K562 (cell line): ENCODE measurements around the gene RNF207. TPM values are rescaled to one million over a fixed set of nuclear protein-coding genes. Genes with fewer than 3 reads are reported as not detected.

Source experiments
- C11orf30 ChIP-seq: fragments of 450-650 bp; IDR thresholded peaks from 2 replicates; pipeline ENCODE4 v1.6.1; 2016; ENCODE audit warnings: low read depth, mild to moderate bottlenecking
- CBFA2T3 ChIP-seq: fragments of 450-650 bp; IDR thresholded peaks from 2 replicates; pipeline ENCODE4 v1.6.1; 2017
- MED1 ChIP-seq: sonication (generic); formaldehyde crosslinking; IDR thresholded peaks from 2 replicates; pipeline ENCODE4 v1.8.1; 2023; ENCODE audit warnings: missing genetic modification reagents, borderline replicate concordance
- RFX5 ChIP-seq: IDR thresholded peaks from 2 replicates; pipeline ENCODE4 v1.6.1; 2011; ENCODE audit warnings: low read depth, mild to moderate bottlenecking, improper control_type of control experiment, low read length
- SAP30 ChIP-seq: fragments of 200-600 bp; sonication (generic); IDR thresholded peaks from 2 replicates; pipeline ENCODE4 v1.6.1; 2012; ENCODE audit warnings: borderline replicate concordance, low read depth, mild to moderate bottlenecking, moderate library complexity, low read length, control low read depth, inconsistent platforms; ENCODE audit not compliant: insufficient read depth, poor library complexity, severe bottlenecking
- ZNF274 ChIP-seq: IDR thresholded peaks from 2 replicates; pipeline ENCODE4 v1.6.1; 2011; ENCODE audit warnings: low read depth, mild to moderate bottlenecking, low read length, moderate library complexity, borderline replicate concordance
- ZNF3 ChIP-seq: fragments of 250-450 bp; sonication (Bioruptor Pico); IDR thresholded peaks from 2 replicates; pipeline ENCODE4 v1.5.0; 2021; ENCODE audit warnings: mild to moderate bottlenecking, moderate library complexity
- polyA plus RNA-seq, 8 experiments: library from polyadenylated mRNA; depleted of rRNA in 4 of 8; stranded (reverse) in 5 of 8; unstranded in 3 of 8; fragments of >200 nt; fragmentation: Nextera tagmentation in 2 of 8; fragmentation: Illumina TruSeq in 1 of 8; extraction: Ambion mirVana in 2 of 8; extraction: Trizol in 1 of 8; gene quantifications; 2 replicates each; pipeline versions ENCODE4 v1.2.1 to v1.2.3, GENCODE V29; 2011 to 2014; ENCODE audit warnings: inconsistent platforms in 1 of 8, missing spikeins in 1 of 8
- total RNA-seq, 7 experiments: library from RNA; depleted of rRNA in 6 of 7; stranded (reverse); fragments of >200 nt in 6 of 7; fragmentation: Illumina TruSeq in 2 of 7; extraction: Trizol in 2 of 7; gene quantifications; 2 replicates each; pipeline versions ENCODE4 v1.2.1 to v1.2.3, GENCODE V29; 2011 to 2021; ENCODE audit warnings: low replicate concordance in 1 of 7
- TF ChIP-seq, protein P1 (sequence below), 2 experiments: fragments of 450-650 bp; IDR thresholded peaks; 2 replicates each; pipeline ENCODE4 v1.6.1; 2016; ENCODE audit warnings: mild to moderate bottlenecking in 2 of 2, borderline replicate concordance in 1 of 2, low read depth in 1 of 2, moderate library complexity in 1 of 2
- TF ChIP-seq, protein P2 (sequence below): fragments of 250-450 bp; sonication (Bioruptor Pico); IDR thresholded peaks from 2 replicates; pipeline ENCODE4 v1.8.0; 2021; ENCODE audit warnings: mild to moderate bottlenecking, moderate library complexity
- TF ChIP-seq, protein P3 (sequence below): fragments of 250-450 bp; sonication (Bioruptor Pico); IDR thresholded peaks from 2 replicates; pipeline ENCODE4 v1.4.0; 2020
- TF ChIP-seq, protein P4 (sequence below): fragments of 450-650 bp; formaldehyde crosslinking; IDR thresholded peaks from 2 replicates; pipeline ENCODE4 v1.4.0; 2020; ENCODE audit warnings: mild to moderate bottlenecking, moderate library complexity

RNF207 gene
- total and polyA plus RNA-seq, 9 of the 15 experiments (the other 6 are each of a cell fraction or from before 2014, with no cell fraction given): 2.7 to 30.6 (median 12.9) TPM

DNA sequence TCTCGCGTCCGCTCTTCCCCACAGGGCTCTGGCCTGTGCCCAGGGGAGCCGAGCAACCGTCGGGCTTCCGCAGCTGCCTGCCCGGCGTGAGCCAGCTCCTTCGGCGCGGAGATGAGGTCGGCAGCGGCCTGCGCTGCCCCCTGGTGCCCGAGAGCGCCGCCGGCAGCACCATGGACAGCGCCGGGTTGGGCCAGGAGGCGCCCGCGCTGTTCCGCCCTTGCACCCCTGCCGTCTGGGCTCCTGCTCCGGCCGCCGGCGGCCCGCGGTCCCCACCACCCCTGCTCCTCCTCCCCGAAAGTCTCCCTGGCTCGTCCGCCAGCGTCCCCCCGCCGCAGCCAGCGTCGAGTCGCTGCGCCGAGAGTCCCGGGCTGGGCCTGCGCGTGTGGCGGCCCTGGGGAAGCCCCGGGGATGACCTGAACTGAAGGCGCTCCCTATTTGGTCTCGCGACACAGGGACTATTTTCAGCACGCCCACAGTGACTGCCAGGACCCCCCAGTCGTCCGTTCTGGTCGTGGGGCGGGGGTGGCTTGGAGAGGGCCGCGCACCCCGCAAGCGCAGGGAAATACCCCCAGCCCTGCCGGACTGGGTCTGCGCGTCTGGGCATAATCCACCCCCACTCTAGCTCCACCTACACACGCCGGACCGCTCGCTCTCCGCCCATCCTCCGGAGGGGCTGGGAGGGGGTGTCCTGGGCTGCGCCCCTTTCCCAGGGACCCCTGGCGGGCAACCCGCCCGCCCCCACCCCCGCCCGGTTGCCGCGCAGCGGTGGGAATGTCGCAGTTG, 39.4 kb downstream of the RNF207 start (continued):
- TF ChIP-seq, protein P1, sequence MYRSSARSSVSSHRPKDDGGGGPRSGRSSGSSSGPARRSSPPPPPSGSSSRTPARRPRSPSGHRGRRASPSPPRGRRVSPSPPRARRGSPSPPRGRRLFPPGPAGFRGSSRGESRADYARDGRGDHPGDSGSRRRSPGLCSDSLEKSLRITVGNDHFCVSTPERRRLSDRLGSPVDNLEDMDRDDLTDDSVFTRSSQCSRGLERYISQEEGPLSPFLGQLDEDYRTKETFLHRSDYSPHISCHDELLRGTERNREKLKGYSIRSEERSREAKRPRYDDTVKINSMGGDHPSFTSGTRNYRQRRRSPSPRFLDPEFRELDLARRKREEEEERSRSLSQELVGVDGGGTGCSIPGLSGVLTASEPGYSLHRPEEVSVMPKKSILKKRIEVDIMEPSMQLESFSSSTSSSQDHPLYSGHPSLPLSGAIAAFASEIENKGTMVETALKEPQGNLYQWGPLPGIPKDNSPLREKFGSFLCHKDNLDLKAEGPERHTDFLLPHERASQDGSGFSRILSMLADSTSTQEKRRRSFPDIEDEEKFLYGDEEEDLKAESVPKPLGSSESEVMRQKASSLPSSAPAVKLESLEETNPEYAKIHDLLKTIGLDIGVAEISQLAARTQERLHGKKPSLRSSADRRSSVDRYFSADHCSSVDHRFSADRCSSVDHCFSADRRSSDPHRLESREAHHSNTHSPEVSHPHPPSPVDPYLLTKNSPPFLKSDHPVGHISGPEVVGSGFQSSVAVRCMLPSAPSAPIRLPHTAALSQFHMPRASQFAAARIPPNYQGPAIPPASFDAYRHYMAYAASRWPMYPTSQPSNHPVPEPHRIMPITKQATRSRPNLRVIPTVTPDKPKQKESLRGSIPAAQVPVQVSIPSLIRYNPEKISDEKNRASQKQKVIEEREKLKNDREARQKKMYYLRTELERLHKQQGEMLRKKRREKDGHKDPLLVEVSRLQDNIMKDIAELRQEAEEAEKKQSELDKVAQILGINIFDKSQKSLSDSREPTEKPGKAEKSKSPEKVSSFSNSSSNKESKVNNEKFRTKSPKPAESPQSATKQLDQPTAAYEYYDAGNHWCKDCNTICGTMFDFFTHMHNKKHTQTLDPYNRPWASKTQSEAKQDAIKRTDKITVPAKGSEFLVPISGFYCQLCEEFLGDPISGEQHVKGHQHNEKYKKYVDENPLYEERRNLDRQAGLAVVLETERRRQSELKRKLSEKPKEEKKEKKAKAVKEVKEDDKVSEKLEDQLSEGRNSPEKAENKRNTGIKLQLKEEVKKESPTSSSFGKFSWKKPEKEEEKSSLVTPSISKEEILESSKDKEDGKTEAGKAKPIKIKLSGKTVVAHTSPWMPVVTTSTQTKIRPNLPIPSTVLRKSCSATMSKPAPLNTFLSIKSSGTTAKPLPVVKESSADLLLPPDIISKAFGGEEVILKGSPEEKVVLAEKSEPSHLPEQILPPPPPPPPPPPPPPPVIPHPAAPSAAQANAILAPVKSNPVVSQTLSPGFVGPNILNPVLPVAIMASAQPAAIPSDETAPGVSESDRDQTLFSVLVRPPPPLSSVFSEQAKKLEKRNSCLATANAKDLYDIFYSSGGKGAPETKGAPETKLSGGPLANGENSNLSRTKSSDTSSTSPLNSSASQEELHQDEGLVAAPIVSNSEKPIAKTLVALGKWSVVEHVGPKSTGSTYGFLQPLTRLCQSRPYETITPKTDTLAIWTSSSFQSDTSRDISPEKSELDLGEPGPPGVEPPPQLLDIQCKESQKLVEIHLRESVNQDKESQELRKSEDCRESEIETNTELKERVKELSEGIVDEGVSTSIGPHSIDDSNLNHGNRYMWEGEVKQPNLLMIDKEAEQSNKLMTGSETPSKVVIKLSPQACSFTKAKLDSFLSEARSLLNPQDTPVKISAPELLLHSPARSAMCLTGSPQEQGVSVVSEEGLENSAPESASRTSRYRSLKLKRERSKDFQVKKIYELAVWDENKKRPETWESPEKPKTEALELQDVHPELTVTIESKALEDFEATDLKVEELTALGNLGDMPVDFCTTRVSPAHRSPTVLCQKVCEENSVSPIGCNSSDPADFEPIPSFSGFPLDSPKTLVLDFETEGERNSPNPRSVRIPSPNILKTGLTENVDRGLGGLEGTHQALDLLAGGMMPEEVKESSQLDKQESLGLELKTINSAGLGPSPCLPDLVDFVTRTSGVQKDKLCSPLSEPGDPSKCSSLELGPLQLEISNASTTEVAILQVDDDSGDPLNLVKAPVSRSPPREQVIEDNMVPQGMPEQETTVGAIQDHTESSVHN (IDR thresholded peaks at IDR 0.05; ENCODE audit: borderline replicate concordance in 1 of 2, low read depth in 1 of 2): no peak
- TF ChIP-seq MED1 (CRISPR knock-in tag) (no peak), SAP30 (peak; percentile 89), ZNF274 (no peak), C11orf30 (no peak), ZNF3 (CRISPR knock-in tag) (no peak), RFX5 (no peak), CBFA2T3 (no peak)
- TF ChIP-seq, protein P2, sequence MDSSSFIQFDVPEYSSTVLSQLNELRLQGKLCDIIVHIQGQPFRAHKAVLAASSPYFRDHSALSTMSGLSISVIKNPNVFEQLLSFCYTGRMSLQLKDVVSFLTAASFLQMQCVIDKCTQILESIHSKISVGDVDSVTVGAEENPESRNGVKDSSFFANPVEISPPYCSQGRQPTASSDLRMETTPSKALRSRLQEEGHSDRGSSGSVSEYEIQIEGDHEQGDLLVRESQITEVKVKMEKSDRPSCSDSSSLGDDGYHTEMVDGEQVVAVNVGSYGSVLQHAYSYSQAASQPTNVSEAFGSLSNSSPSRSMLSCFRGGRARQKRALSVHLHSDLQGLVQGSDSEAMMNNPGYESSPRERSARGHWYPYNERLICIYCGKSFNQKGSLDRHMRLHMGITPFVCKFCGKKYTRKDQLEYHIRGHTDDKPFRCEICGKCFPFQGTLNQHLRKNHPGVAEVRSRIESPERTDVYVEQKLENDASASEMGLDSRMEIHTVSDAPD (CRISPR knock-in tag): no peak
- TF ChIP-seq, protein P3, sequence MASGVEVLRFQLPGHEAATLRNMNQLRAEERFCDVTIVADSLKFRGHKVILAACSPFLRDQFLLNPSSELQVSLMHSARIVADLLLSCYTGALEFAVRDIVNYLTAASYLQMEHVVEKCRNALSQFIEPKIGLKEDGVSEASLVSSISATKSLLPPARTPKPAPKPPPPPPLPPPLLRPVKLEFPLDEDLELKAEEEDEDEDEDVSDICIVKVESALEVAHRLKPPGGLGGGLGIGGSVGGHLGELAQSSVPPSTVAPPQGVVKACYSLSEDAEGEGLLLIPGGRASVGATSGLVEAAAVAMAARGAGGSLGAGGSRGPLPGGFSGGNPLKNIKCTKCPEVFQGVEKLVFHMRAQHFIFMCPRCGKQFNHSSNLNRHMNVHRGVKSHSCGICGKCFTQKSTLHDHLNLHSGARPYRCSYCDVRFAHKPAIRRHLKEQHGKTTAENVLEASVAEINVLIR (CRISPR knock-in tag): peak; percentile 55; the same call in 1 of the 2 replicates
- TF ChIP-seq, protein P4, sequence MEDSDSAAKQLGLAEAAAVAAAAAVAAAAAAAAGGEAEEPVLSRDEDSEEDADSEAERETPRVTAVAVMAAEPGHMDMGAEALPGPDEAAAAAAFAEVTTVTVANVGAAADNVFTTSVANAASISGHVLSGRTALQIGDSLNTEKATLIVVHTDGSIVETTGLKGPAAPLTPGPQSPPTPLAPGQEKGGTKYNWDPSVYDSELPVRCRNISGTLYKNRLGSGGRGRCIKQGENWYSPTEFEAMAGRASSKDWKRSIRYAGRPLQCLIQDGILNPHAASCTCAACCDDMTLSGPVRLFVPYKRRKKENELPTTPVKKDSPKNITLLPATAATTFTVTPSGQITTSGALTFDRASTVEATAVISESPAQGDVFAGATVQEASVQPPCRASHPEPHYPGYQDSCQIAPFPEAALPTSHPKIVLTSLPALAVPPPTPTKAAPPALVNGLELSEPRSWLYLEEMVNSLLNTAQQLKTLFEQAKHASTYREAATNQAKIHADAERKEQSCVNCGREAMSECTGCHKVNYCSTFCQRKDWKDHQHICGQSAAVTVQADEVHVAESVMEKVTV (CRISPR knock-in tag): peak; percentile 87
